AG10803 (cell line): ENCODE results near the gene PCSK2.
A peak's percentile ranks its signal among the peaks of the same experiment; 100 is the strongest.

Source experiments
- DNase-seq: peaks from one replicate; pipeline ENCODE4 v3.0.0; 2010; ENCODE audit warnings: low read depth
- H3K4me3 ChIP-seq: 2 replicates; pipeline ENCODE4 v1.5.1; 2011; ENCODE audit warnings: mild to moderate bottlenecking, low read length, control low read depth
- CTCF ChIP-seq: conservative IDR thresholded peaks from 2 replicates; pipeline ENCODE4 v1.5.1; 2011; ENCODE audit warnings: mild to moderate bottlenecking, low read length, control low read depth, inconsistent platforms

PCSK2 gene

DNA sequence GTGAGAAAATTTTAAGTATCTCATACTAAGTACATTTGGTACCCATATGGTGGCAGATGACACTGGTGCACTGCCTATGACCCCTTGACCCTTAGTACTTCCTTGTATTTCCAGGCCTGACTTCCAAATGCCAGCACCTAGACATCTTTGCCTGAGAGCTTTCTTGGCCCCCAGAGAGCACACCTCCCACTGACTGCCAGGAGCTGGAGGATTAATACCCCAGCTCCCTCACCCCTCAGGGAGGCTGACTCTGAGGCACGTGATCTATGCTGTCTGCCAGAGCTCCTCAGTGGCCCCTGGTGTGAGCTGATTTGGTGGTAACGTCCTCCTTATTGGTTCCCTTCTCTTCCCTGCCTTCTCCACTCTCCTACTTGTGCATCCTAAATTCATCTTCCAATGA, 266.3 kb downstream of the PCSK2 start:
- no peak for TF ChIP-seq CTCF
- DNase-seq, result no peak
- H3K4me3 ChIP-seq, result no peak overlapping the region

- no peak overlapping the region for H3K4me3 ChIP-seq
- DNase-seq, result no peak
- TF ChIP-seq CTCF, result no peak
Measured at GRCh38 chr20:17494201-17494600, 267.4 kb downstream of the PCSK2 start.

GRCh38 chr20:17495826-17496225, 269.0 kb downstream of the PCSK2 start:
- no peak for TF ChIP-seq CTCF
- no peak for DNase-seq
- H3K4me3 ChIP-seq, result no peak overlapping the region

DNA sequence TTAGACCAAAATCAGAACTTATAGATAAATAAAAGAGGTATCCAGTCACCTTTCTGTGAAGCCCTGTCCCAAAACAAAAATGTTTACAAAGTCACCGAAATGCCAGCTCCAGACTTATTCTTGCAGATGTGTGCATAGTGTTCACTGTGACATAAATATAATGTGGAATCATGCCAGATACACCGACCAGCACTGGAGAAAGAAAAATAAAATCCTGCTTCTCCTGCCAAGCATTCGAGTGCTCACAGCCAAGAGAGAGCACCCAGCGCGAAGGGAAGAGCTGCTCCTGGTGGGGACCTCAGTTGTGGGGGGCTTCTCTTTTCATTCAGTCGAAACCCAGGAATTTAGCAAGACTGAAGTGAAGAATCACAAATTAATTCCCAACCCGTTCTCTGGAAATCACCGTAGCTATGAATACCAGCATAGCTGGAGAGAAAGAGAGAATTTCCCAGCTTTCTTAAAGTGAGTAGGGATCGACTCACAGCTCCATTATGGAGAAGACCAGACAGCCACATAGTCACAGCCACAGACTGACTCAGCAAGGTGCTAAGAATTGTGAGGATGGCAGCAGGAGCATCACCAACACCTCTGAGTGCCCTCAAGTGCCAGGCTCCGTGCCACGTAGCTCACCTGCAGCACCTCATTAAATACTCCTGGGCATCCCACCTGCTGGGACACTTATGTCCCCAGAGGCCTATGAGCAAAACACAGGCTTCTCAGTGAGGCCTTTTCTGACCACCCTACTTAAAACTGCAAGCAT, 271.2 kb downstream of the PCSK2 start:
- DNase-seq, result no peak
- H3K4me3 ChIP-seq, result no peak overlapping the region
- no peak for TF ChIP-seq CTCF

DNA sequence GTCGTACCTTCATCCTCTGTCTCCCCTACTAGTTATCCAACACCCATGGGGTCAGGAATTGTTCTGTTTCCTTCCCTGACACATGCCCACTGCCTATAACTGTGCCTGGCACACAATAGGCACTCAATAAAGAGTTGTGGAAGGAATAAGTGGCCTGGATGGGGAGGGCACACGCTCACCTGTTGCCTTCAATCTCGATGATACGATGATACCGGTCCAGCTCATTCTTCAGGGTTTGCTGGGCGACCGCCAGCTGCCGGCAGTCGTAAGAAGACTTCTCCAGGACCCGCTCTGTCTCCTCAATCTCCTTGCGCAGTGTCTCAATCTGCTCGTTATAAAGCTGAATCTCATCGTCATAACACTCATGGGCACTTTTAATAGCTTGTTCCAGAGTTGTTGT, 271.8 kb downstream of the PCSK2 start:
- DNase-seq, result no peak
- H3K4me3 ChIP-seq, result no peak overlapping the region
- no peak for TF ChIP-seq CTCF

DNA sequence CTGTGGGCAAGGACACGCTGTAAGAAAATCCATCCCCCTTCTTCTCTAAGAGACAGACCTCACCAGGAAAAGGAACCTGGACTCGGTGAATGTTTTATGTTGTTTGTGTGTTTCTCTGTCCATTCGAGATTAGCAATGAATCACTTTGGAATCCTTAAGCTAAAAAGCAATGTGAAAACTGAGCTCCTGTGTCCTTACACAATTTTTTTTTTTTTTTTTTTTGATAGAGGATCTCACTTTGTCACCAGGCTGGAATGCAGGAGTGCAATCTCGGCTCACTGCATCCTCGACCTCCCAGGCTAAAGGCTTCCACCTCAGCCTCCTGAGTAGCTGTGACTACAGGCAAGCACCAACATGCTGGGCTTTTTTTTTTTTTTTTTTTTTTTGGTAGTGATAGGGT, 272.2 kb downstream of the PCSK2 start:
- no peak overlapping the region for H3K4me3 ChIP-seq
- peak; percentile 25 for DNase-seq
- no peak for TF ChIP-seq CTCF

DNA sequence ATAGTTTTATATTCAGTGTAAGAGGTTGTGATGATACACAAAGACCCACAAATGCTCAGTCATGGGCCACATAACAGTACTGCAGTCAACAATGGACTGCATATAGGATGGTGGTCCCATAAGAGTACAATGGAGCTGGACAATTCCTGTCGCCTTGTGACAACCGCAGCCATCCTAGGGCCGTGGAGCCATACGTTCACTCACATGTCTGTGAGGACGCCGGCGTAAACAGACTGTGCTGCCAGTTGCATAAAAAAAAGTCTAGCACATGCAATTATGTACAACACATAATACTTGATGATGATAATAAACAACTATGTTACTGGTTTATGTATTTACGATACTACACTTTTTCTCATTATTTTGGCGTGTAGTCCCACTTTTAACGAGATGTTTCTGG, 273.4 kb downstream of the PCSK2 start:
- TF ChIP-seq CTCF, result no peak
- DNase-seq, result no peak
- H3K4me3 ChIP-seq, result no peak overlapping the region
